Hepatocyte (in vitro differentiated cells): ENCODE measurements around the gene LMF2.
A peak's percentile ranks its signal among the peaks of the same experiment; 100 is the strongest.

Experiments
- CTCF ChIP-seq: fragments of 200-600 bp; sonication (generic); IDR thresholded peaks from 2 replicates; pipeline ENCODE4 v1.5.1; 2016; ENCODE audit warnings: antibody characterized with exemption, mild to moderate bottlenecking; ENCODE audit not compliant: poor library complexity
- EZH2 ChIP-seq: fragments of 200-600 bp; sonication (generic); IDR thresholded peaks from 2 replicates; pipeline ENCODE4 v1.6.1; 2016; ENCODE audit warnings: antibody characterized with exemption, mild to moderate bottlenecking, borderline replicate concordance

DNA sequence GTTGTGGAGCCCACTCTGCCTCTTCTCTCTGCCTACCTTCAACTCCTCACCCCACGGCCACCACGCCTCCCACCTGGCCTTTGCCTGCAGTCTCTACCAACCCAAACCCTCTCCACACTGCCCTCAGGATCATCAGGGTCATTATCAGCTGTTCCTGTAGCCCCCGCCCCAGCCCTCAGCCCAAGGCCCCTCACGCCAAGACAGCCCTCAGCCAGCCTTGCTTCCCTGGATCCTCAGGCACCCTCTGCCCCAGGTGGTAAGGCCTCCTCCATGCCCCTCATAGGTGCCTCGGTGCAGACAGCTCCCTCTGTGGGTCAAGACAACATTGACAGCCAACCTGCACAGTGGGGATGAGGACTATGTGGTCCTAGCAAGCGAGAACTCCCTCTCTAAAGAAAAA, 34.4 kb downstream of the LMF2 start:
- TF ChIP-seq CTCF (peak; percentile 21), EZH2 (no peak)
